RWPE1 (cell line): ENCODE measurements around the gene MYO1D.

Source experiments
- CTCF ChIA-PET: fragments of 350-600 bp; sonication (Branson Sonifier 250); formaldehyde crosslinking; extraction: SDS; loops from one replicate; lab custom pipeline; 2021; lab: Yijun Ruan, JAX
- POLR2A ChIA-PET: fragments of 400-600 bp; formaldehyde crosslinking; extraction: SDS; loops from one replicate; lab custom pipeline; 2020; ENCODE audit warnings: antibody characterized with exemption; ENCODE audit not compliant: low non-redundant PET; lab: Yijun Ruan, JAX
- DNase-seq: peaks from one replicate; pipeline ENCODE4 v3.0.0; 2012; ENCODE audit warnings: low spot score
- H3K27ac ChIP-seq: fragments of 450-650 bp; 2 replicates; pipeline ENCODE4 v1.5.1; 2017
- TF ChIP-seq, protein P1 (sequence below): fragments of 450-650 bp; conservative IDR thresholded peaks from 2 replicates; pipeline ENCODE4 v1.5.1; 2017; ENCODE audit warnings: low read depth, mild to moderate bottlenecking

The MYO1D gene

DNA sequence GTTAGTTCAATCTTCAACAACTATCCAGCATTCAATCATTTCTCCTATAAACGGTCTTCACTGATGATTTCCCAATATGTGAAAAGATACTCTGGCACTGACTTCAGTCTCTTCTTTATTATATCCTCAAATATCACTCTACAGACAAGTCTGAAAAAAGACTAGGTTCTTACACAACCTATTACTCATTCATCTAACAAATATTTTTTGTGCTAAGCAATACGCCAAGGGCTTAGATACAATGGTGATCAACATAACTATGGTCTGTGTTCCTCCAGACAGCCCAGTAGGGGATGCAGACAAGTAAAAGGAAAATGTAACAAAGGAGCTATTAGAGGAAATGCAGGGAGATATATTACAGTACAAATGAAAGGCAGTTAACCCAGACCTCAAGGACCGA, 63.9 kb downstream of the MYO1D start:
- TF ChIP-seq, protein P1, sequence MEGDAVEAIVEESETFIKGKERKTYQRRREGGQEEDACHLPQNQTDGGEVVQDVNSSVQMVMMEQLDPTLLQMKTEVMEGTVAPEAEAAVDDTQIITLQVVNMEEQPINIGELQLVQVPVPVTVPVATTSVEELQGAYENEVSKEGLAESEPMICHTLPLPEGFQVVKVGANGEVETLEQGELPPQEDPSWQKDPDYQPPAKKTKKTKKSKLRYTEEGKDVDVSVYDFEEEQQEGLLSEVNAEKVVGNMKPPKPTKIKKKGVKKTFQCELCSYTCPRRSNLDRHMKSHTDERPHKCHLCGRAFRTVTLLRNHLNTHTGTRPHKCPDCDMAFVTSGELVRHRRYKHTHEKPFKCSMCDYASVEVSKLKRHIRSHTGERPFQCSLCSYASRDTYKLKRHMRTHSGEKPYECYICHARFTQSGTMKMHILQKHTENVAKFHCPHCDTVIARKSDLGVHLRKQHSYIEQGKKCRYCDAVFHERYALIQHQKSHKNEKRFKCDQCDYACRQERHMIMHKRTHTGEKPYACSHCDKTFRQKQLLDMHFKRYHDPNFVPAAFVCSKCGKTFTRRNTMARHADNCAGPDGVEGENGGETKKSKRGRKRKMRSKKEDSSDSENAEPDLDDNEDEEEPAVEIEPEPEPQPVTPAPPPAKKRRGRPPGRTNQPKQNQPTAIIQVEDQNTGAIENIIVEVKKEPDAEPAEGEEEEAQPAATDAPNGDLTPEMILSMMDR: no peak
- no peak overlapping the region for H3K27ac ChIP-seq
- CTCF ChIA-PET: interaction anchor here (1.0 kb wide), 1 partner anchor 64 kb away, joined by 4 read pairs; no protein-coding TSS in a partner anchor
- POLR2A ChIA-PET: no interaction called here
- DNase-seq: peak; percentile 22

DNA sequence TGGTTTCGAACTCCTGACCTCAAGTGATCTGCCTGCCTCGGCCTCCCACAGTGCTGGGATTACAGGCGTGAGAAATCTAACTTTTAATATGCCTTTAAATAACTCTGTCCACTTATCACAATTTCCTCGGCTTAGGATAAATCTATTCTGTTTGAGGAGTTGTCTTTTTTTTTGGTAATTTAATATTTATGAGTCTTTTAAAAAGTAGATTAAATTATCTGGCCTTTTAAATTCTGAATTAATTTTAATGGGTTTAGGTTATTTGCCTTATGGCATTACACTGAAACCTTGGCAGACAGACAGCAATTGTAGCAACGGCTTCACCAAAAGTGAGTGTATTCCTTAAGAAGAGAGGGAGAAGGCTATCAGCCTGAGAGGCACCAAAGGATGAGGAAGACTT, 66.2 kb downstream of the MYO1D start:
- H3K27ac ChIP-seq: no peak overlapping the region
- TF ChIP-seq, protein P1: no peak
- ChIA-PET POLR2A (no interaction called here), CTCF (no interaction called here)
- no peak for DNase-seq

DNA sequence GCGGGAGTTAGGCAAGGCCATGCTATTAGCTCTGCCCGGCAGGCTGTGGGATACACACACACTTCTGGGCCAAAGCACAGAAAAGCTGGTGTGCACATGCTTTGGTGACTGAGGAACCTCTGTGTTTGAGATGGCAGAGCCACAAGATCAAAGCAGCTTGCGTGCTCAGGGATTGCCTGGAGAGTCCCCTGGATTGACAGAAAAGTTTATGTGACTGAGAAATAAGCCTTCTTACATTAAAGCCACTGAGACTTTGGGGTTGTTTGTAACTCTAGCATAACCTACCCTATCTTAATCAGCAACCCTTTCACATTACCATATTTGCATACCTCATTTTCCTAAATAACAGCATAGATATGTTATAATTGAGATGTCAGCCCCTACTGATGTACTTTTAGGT, 69.3 kb downstream of the MYO1D start:
- CTCF ChIA-PET: no interaction called here
- no peak for DNase-seq
- H3K27ac ChIP-seq: no peak overlapping the region
- TF ChIP-seq, protein P1: no peak
- POLR2A ChIA-PET: no interaction called here

DNA sequence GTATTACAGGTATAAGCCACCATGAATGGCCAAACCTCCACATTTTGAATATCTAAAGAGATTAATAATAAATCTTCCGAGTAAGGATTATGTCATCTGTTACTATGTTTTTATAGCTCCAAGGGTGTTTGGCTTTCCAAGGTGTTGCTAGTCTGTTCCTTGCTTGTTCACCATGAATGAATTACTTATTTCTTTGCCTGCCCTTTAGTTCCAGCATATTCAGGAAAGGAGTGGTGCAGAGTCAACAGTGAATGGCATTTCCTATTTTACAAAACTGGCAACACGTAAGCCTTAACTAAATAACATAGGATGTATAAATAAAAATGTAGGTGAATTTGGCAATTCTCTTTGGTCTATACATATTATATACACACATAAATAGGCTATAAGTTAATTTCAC, 70.3 kb downstream of the MYO1D start:
- H3K27ac ChIP-seq: no peak overlapping the region
- TF ChIP-seq, protein P1: no peak
- ChIA-PET CTCF (interaction anchor here (1.2 kb wide), 1 partner anchor 71 kb away, joined by 6 read pairs; the partner anchor contains the start of gene MYO1D), POLR2A (no interaction called here)
- DNase-seq: no peak

DNA sequence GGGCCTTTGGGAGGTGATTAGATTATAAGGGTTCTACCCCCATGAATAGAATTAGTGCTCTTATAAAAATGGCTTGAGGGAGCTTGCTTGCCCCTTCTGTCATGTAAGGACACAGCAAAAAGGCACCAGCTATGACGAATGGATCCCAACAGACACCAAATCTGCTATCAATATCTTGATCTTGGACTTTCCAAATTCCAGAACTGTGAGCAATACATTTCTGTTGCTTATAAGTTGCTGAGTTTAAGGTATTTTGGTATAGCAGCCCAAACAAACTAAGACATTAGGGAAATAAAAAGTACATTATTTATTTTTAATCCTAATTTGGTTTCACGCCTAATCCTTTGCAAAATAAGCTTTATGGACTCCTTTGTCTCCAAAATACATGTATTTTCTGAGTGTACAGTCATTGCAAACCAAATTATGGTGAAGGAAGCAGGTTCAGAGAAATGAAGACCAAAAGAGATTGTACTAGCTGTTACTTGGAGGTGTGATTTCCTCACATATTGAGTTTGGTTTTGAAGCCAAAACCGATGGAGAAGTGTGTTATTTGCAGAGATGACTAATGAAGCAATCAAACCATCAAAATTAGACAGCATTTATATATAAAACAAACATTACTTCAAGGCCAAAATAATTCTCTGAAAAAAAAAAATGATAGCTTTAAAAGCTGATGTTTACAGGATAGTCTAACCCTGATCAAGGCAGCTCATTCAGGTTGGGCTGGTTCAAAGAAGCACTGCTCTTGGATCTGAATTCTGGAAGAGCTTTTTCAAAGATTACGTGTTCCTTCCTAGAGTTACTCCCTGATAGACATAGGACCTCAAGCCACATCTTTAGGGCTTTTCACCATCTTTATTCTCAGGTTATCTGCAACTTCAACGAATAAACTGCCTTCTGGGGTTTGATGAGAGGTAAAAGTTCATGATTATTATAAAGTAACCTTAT, 71.6 kb downstream of the MYO1D start:
- no peak overlapping the region for H3K27ac ChIP-seq
- TF ChIP-seq, protein P1: no peak
- POLR2A ChIA-PET: interaction anchor here (0.7 kb wide), 1 partner anchor 181 kb away, joined by 3 read pairs; no protein-coding TSS in a partner anchor
- CTCF ChIA-PET: interaction anchor here (0.7 kb wide), 1 partner anchor 22 kb away, joined by 3 read pairs; no protein-coding TSS in a partner anchor
- DNase-seq: no peak

DNA sequence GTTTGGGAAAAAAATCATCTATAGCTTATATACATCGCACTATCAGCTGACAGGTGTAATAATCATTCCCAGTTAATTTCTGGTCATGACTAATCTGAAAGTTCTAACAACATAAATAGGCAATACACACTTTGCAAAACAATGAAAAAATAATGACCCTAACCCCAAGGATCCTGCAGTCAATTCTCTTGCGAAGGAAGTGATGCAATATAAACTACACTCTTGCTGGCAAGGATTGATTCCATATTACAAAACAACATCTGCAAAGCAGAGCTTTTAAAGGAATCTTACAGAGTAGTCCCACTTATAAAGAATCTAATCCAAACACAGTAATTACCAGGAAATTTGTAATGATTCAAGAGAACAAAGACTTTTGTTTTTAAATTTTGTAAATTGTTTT, 73.4 kb downstream of the MYO1D start:
- CTCF ChIA-PET: interaction anchor here (0.5 to 1.0 kb wide), 3 partner anchors 33 to 108 kb away, joined by 3 to 4 read pairs (median 3); no protein-coding TSS in a partner anchor
- POLR2A ChIA-PET: no interaction called here
- no peak overlapping the region for H3K27ac ChIP-seq
- TF ChIP-seq, protein P1: no peak
- DNase-seq: no peak
